Peyer's patch (tissue), 4 donors: ENCODE measurements around the gene PTPRE. TPM values are rescaled to one million over a fixed set of nuclear protein-coding genes. Genes with fewer than 3 reads are reported as not detected.
A peak's percentile ranks its signal among the peaks of the same experiment; 100 is the strongest.

Experiments used
- DNase-seq, 3 donors: peaks; one replicate each; pipeline ENCODE4 v3.0.0-alpha.2; 2017 to 2019
- H3K27ac ChIP-seq, 4 donors: fragments of 200-600 bp; sonication (generic); one replicate each; pipeline ENCODE4 v1.5.1; 2016 to 2019
- H3K27me3 ChIP-seq, 2 donors: fragments of 200-600 bp; sonication (generic); one replicate each; pipeline ENCODE4 v1.5.1; 2019
- H3K36me3 ChIP-seq, 3 donors: fragments of 200-600 bp; sonication (generic); one replicate each; pipeline ENCODE4 v1.5.1; 2016 to 2019
- H3K4me1 ChIP-seq, 4 donors: fragments of 200-600 bp; sonication (generic); one replicate each; pipeline ENCODE4 v1.5.1; 2016 to 2019
- H3K4me3 ChIP-seq, 4 donors: fragments of 200-600 bp; sonication (generic); 1 replicate in 3 of 4; 2 replicates in 1 of 4; pipeline ENCODE4 v1.5.1; 2016 to 2019; ENCODE audit warnings: mild to moderate bottlenecking in 1 of 4
- H3K9me3 ChIP-seq, 4 donors: fragments of 200-600 bp; sonication (generic); one replicate each; pipeline ENCODE4 v1.5.1; 2016 to 2019; ENCODE audit warnings: mild to moderate bottlenecking in 1 of 4
- POLR2A ChIP-seq, 2 donors: fragments of 450-650 bp; IDR thresholded peaks; one replicate each; pipeline ENCODE4 v1.5.1; 2017; ENCODE audit warnings: antibody characterized with exemption in 2 of 2, mild to moderate bottlenecking in 2 of 2, moderate library complexity in 2 of 2
- total RNA-seq, 4 donors: library from RNA; depleted of rRNA; stranded (reverse); fragments of >200 nt; gene quantifications; one replicate each; pipeline ENCODE4 v1.1.0, GENCODE V29; 2016
- TF ChIP-seq, protein P1 (sequence below), 6 experiments: fragments of 450-650 bp in 4 of 6; fragments of 200-600 bp in 2 of 6; sonication (generic) in 1 of 6; IDR thresholded peaks; one replicate each; pipeline ENCODE4 v1.5.1; 2017 to 2019; ENCODE audit warnings: antibody characterized with exemption in 6 of 6, mild to moderate bottlenecking in 3 of 6, moderate library complexity in 1 of 6

PTPRE gene
- total RNA-seq, 4 donors from 2014 or later: 24.0 to 48.7 (median 35.4) TPM

GRCh38 chr10:128008521-128009250 is 101.8 kb downstream of the PTPRE start:
- H3K4me1 ChIP-seq: peaks cover 0 to 9% (median 2%) of the 10 kb centered on the region in 4 donors
- TF ChIP-seq, protein P1, sequence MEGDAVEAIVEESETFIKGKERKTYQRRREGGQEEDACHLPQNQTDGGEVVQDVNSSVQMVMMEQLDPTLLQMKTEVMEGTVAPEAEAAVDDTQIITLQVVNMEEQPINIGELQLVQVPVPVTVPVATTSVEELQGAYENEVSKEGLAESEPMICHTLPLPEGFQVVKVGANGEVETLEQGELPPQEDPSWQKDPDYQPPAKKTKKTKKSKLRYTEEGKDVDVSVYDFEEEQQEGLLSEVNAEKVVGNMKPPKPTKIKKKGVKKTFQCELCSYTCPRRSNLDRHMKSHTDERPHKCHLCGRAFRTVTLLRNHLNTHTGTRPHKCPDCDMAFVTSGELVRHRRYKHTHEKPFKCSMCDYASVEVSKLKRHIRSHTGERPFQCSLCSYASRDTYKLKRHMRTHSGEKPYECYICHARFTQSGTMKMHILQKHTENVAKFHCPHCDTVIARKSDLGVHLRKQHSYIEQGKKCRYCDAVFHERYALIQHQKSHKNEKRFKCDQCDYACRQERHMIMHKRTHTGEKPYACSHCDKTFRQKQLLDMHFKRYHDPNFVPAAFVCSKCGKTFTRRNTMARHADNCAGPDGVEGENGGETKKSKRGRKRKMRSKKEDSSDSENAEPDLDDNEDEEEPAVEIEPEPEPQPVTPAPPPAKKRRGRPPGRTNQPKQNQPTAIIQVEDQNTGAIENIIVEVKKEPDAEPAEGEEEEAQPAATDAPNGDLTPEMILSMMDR (IDR thresholded peaks at IDR 0.05): no peak
- no peak for TF ChIP-seq POLR2A (IDR thresholded peaks at IDR 0.05)
- H3K27ac ChIP-seq: peak overlapping the region in 1 of 4 donors; percentile 22
- no peaks in the 10 kb centered on the region for H3K27me3 ChIP-seq
- H3K4me3 ChIP-seq: no peak overlapping the region
- H3K9me3 ChIP-seq: no peaks in the 10 kb centered on the region
- H3K36me3 ChIP-seq: no peaks in the 10 kb centered on the region
- peak in 1 of 3 donors; percentile 38 for DNase-seq

DNA sequence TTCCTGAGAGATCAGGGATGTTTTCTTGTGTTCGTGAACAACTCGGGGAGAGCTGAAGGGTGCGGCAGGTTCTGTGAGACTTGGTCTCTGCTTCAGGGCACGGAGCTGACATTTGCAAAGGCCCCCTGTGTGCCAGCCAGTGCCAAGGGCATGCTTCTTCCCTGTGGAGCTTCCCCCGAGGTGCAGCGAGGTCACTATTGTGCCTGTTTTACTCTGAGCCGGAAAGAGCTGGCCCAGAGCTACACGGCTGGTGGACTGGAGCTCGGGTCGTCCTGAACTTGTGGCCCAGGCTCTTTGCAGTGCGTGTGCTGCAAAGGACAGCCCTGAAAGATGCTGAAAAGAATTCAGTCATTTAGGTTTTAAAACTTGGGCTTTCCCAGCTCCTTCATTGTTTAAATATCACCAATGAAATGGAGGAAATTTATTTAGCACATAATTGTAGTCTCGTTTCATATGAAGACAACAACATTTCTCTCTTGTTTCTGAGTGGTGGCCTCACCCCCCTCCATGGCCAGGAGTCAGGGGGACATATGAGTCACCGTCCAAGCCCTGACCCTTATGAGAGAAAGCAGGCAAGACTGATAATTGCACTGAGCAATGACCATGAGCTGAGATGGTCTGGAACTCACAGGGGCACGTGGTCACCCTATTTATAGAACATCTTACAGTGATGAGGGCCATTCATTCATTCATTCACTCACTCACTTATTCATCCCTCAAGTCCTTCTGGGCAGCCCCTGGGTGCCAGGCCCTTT is 102.6 kb downstream of the PTPRE start:
- Histone ChIP-seq H3K9me3 (no peaks in the 10 kb centered on the region), H3K36me3 (no peaks in the 10 kb centered on the region), H3K4me1 (peaks cover 0 to 9% (median 2%) of the 10 kb centered on the region in 4 donors), H3K27me3 (no peaks in the 10 kb centered on the region), H3K27ac (peak overlapping the region in 2 of 4 donors; percentile 9 to 40), H3K4me3 (no peak overlapping the region)
- peak in 2 of 3 donors; percentile 30 to 46 for DNase-seq
- TF ChIP-seq, protein P1 (IDR thresholded peaks at IDR 0.05): no peak
- no peak for TF ChIP-seq POLR2A (IDR thresholded peaks at IDR 0.05)

- Histone ChIP-seq H3K36me3 (no peaks in the 10 kb centered on the region), H3K4me1 (peaks cover 0 to 9% (median 2%) of the 10 kb centered on the region in 4 donors), H3K4me3 (peak overlapping the region in 1 of 4 donors; percentile 22), H3K9me3 (no peaks in the 10 kb centered on the region), H3K27me3 (no peaks in the 10 kb centered on the region), H3K27ac (peak overlapping the region in 1 of 4 donors; percentile 5)
- TF ChIP-seq POLR2A (IDR thresholded peaks at IDR 0.05): no peak
- TF ChIP-seq, protein P1 (IDR thresholded peaks at IDR 0.05): peak; percentile 87 to 98 (median 98)
- peak; percentile 78 to 91 (median 90) for DNase-seq
These were observed 104.4 kb downstream of the PTPRE start for GRCh38 chr10:128011059-128011979.

DNA sequence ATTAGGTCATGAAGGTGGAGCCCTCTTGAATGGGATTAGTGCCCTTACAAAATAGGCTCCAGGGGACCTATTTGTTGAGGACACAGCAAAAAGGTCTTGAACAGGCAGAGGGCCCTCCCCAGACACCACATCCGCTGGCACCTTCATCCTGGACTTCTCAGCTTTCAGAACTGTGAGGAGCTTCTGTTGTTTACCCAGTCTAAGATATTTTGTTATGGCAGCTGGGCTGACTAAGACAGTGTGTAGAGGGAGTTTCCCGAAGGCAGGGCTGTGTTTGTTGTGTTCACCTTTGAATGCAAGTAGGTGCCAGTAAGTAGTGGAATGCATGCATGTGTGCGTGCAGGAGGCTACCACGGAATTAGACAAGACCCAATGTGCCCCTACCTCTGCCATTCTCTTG is 106.7 kb downstream of the PTPRE start:
- TF ChIP-seq, protein P1 (IDR thresholded peaks at IDR 0.05): no peak
- TF ChIP-seq POLR2A (IDR thresholded peaks at IDR 0.05): no peak
- H3K9me3 ChIP-seq: no peaks in the 10 kb centered on the region

DNA sequence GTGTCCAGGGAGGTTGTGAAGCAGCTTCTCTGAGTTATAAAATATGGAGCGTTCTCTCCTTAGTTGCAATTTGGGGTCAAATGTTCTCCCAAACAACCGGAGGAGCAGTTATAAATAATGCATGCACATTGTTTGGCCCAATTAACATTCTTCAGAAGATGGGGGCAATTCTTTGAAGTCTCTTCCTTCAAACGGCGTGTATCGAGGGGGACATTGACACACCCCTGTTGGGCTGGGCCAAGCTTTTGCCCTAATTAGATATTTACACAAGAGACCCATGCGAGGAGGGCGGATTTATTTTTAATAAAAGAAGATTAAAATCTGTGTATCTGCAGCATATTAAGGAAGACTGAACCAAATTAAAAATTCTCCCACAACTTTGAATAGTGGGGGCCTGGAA is 107.3 kb downstream of the PTPRE start:
- Histone ChIP-seq H3K27ac (no peak overlapping the region), H3K9me3 (no peaks in the 10 kb centered on the region), H3K36me3 (no peaks in the 10 kb centered on the region), H3K27me3 (no peaks in the 10 kb centered on the region), H3K4me1 (peaks cover 0 to 9% (median 2%) of the 10 kb centered on the region in 4 donors), H3K4me3 (no peak overlapping the region)
- DNase-seq: no peak
- TF ChIP-seq, protein P1 (IDR thresholded peaks at IDR 0.05): no peak
- TF ChIP-seq POLR2A (IDR thresholded peaks at IDR 0.05): no peak

More for the DNA sequence above, 106.7 kb downstream of the PTPRE start:
- DNase-seq: peak in 1 of 3 donors; percentile 23
- Histone ChIP-seq H3K36me3 (no peaks in the 10 kb centered on the region), H3K27me3 (no peaks in the 10 kb centered on the region), H3K4me1 (peaks cover 0 to 9% (median 2%) of the 10 kb centered on the region in 4 donors), H3K27ac (no peak overlapping the region), H3K4me3 (no peak overlapping the region)
